Endothelial cell of umbilical vein (primary cell): ENCODE results near the gene BIK. TPM values are rescaled to one million over a fixed set of nuclear protein-coding genes. Genes with fewer than 3 reads are reported as not detected.

ENCODE experiments used
- BruUV-seq: library from RNA; stranded (reverse); fragments of 400-500 nt; replicated peaks from 2 replicates; lab custom pipeline; 2021; lab: Mats Ljungman, UMichigan
- CTCF ChIA-PET: fragments of 300-600, 350-600 bp; sonication (Branson Sonifier 250); formaldehyde crosslinking; loops from one replicate; lab custom pipeline; 2021; ENCODE audit warnings: antibody characterized with exemption, inconsistent platforms; lab: Charles Lee
- POLR2A ChIA-PET: fragments of 300-600, 350-600 bp; sonication (Branson Sonifier 250); formaldehyde crosslinking; loops from one replicate; lab custom pipeline; 2021; ENCODE audit warnings: antibody characterized with exemption, inconsistent platforms; lab: Charles Lee
- DNase-seq: peaks from one replicate; pipeline ENCODE4 v3.0.0-alpha.2; 2011; ENCODE audit warnings: low read depth, low spot score
- FAIRE-seq: peaks from 2 replicates; lab custom pipeline; 2011; peaks lifted over from hg19 to GRCh38; lab: Jason Lieb, UNC
- H2AFZ ChIP-seq: 2 replicates; pipeline ENCODE4 v1.6.0; 2012; ENCODE audit warnings: low read depth, low read length, control low read depth, inconsistent platforms
- H3K27ac ChIP-seq: 2 replicates; pipeline ENCODE4 v1.5.1; 2011; ENCODE audit warnings: low read depth, mild to moderate bottlenecking, control low read depth, low read length, moderate library complexity; ENCODE audit not compliant: insufficient read depth
- H3K27me3 ChIP-seq, 2 experiments: 2 replicates each; pipeline versions ENCODE4 v1.6.0 to v1.6.1; 2011; ENCODE audit warnings: low read length in 2 of 2, mixed read lengths in 1 of 2; ENCODE audit not compliant: control insufficient read depth in 2 of 2, insufficient read depth in 2 of 2
- H3K36me3 ChIP-seq, 2 experiments: 2 replicates in 1 of 2; 3 replicates in 1 of 2; pipeline ENCODE4 v1.5.1; 2011; ENCODE audit warnings: low read length in 2 of 2, mild to moderate bottlenecking in 1 of 2, moderate library complexity in 1 of 2; ENCODE audit not compliant: control insufficient read depth in 2 of 2, insufficient read depth in 2 of 2; ENCODE audit errors: extremely low read depth in 1 of 2
- H3K4me1 ChIP-seq: 3 replicates; pipeline ENCODE4 v1.5.1; 2011; ENCODE audit warnings: mild to moderate bottlenecking, low read length; ENCODE audit not compliant: control insufficient read depth, insufficient read depth; ENCODE audit errors: extremely low read depth
- H3K4me2 ChIP-seq: 2 replicates; pipeline ENCODE4 v1.6.1; 2011; ENCODE audit warnings: low read length, control low read depth, mixed read lengths; ENCODE audit not compliant: insufficient read depth
- H3K4me3 ChIP-seq, 3 experiments: fragments of 200-600 bp in 1 of 3; sonication (generic), shearing (Covaris generic) in 1 of 3; replicated peaks in 1 of 3; 2 replicates each; pipeline ENCODE4 v1.5.1; 2011 to 2016; ENCODE audit warnings: control low read depth in 3 of 3, low read length in 3 of 3, mild to moderate bottlenecking in 2 of 3, inconsistent platforms in 1 of 3, low read depth in 1 of 3, moderate library complexity in 1 of 3; ENCODE audit not compliant: insufficient read depth in 1 of 3
- H3K79me2 ChIP-seq: 2 replicates; pipeline ENCODE4 v1.6.0; 2012; ENCODE audit warnings: low read length, inconsistent platforms; ENCODE audit not compliant: control insufficient read depth, insufficient read depth
- H3K9ac ChIP-seq: replicated peaks from 2 replicates; pipeline ENCODE3; 2011; ENCODE audit warnings: low read length, control low read depth; ENCODE audit not compliant: insufficient read depth; ENCODE audit errors: extremely low read depth
- H3K9me1 ChIP-seq: replicated peaks from 3 replicates; pipeline ENCODE4 v1.6.0; 2011; ENCODE audit warnings: mild to moderate bottlenecking, low read length; ENCODE audit not compliant: control insufficient read depth, insufficient read depth; ENCODE audit errors: extremely low read depth
- H3K9me3 ChIP-seq: replicated peaks from 2 replicates; pipeline ENCODE4 v1.5.1; 2012; ENCODE audit warnings: low read length, inconsistent platforms; ENCODE audit not compliant: control insufficient read depth, insufficient read depth
- H4K20me1 ChIP-seq: replicated peaks from 2 replicates; pipeline ENCODE3; 2011; ENCODE audit warnings: mild to moderate bottlenecking, low read length; ENCODE audit not compliant: control insufficient read depth, insufficient read depth; ENCODE audit errors: extremely low read depth
- EZH2 ChIP-seq: IDR thresholded peaks from 2 replicates; pipeline ENCODE4 v1.6.1; 2012; ENCODE audit warnings: borderline replicate concordance, low read depth, mild to moderate bottlenecking, moderate library complexity, low read length, inconsistent platforms; ENCODE audit not compliant: severe bottlenecking
- FOS ChIP-seq: IDR thresholded peaks from 2 replicates; pipeline ENCODE4 v1.6.1; 2011; ENCODE audit warnings: mild to moderate bottlenecking, low read length, moderate library complexity, borderline replicate concordance; ENCODE audit not compliant: insufficient read depth
- GATA2 ChIP-seq: IDR thresholded peaks from 2 replicates; pipeline ENCODE4 v1.7.0; 2011; ENCODE audit warnings: low read depth, mild to moderate bottlenecking, moderate library complexity, mixed read lengths, low read length; ENCODE audit not compliant: insufficient read length, insufficient read depth
- JUN ChIP-seq: IDR thresholded peaks from 2 replicates; pipeline ENCODE4 v1.6.1; 2011; ENCODE audit warnings: borderline replicate concordance, low read depth; ENCODE audit not compliant: insufficient read length, insufficient read depth
- MYC ChIP-seq: IDR thresholded peaks from one replicate; pipeline ENCODE4 v1.6.1; 2011; ENCODE audit warnings: mild to moderate bottlenecking, low read depth, low read length
- POLR2A ChIP-seq: IDR thresholded peaks from 2 replicates; pipeline ENCODE4 v1.6.1; 2012; ENCODE audit warnings: low read depth, mild to moderate bottlenecking, control low read depth, low read length
- POLR2AphosphoS5 ChIP-seq: IDR thresholded peaks from 2 replicates; pipeline ENCODE4 v1.6.1; 2012; ENCODE audit warnings: low read depth, mild to moderate bottlenecking, control low read depth, low read length, moderate library complexity; ENCODE audit not compliant: insufficient read depth
- dilution Hi-C: fragments of 300-500 bp; cut with MboI; formaldehyde crosslinking; loops from one replicate; pipeline ENCODE4 v1.15.0; 2019; ENCODE audit warnings: low sequenced_read_pairs; ENCODE audit not compliant: extremely low pct_ligation_motif_present
- intact Hi-C: fragments of 100-400 bp; cut with micrococcal nuclease; formaldehyde crosslinking; loops from one replicate; pipeline ENCODE4 v1.10.0; 2022
- polyA plus RNA-seq, 4 experiments: library from polyadenylated mRNA; depleted of rRNA in 3 of 4; stranded (reverse) in 3 of 4; unstranded in 1 of 4; fragments of >200 nt; gene quantifications; 2 replicates each; pipeline versions ENCODE4 v1.2.1 to v1.2.3, GENCODE V29; 2011 to 2012; ENCODE audit warnings: missing spikeins in 1 of 4
- total RNA-seq: library from RNA; stranded (reverse); gene quantifications from 2 replicates; pipeline ENCODE4 v1.2.3, GENCODE V29; 2021
- TF ChIP-seq, protein P1 (sequence below): IDR thresholded peaks from 2 replicates; pipeline ENCODE4 v1.6.1; 2011; ENCODE audit not compliant: insufficient read depth, insufficient read length
- TF ChIP-seq, protein P2 (sequence below), 2 donors: IDR thresholded peaks; 1 replicate in 1 of 2; 2 replicates in 1 of 2; pipeline ENCODE4 v1.5.1; 2011; ENCODE audit warnings: low read length in 2 of 2, mild to moderate bottlenecking in 2 of 2, moderate library complexity in 2 of 2, control low read depth in 1 of 2, inconsistent platforms in 1 of 2, low read depth in 1 of 2; ENCODE audit not compliant: insufficient read depth in 1 of 2; ENCODE audit errors: extremely low read depth in 1 of 2

Gene BIK
- total and polyA plus RNA-seq, 2 donors (not counting 3 experiments of a cell fraction or from before 2014, with no cell fraction given), result 0.49 to 0.95 TPM

DNA sequence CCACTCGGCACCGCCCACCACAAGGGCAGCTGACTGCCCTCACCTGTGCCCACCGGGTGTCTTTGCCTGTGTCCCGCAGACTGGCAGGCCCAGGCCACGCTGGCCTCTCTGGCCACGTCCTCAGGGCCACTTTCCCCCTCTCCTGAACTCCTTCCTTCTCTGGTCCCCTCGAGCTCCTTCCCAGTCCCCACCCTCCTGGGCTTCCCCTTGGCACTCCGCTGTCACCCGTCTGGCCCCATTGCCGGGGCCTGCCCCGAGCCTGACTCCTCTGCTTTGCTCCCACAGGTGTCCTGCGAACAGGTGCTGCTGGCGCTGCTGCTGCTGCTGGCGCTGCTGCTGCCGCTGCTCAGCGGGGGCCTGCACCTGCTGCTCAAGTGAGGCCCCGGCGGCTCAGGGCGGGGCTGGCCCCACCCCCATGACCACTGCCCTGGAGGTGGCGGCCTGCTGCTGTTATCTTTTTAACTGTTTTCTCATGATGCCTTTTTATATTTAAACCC lies 18.4 kb downstream of the BIK start:
- H3K4me2 ChIP-seq, result no peak overlapping the region
- no peak overlapping the region for H3K4me3 ChIP-seq
- no peaks in the 10 kb centered on the region for H3K79me2 ChIP-seq
- no peaks in the 10 kb centered on the region for H4K20me1 ChIP-seq
- H3K27ac ChIP-seq, result no peak overlapping the region
- intact Hi-C loops (no loop called here), dilution Hi-C loops (no loop called here)
- no peak for FAIRE-seq
- H3K9ac ChIP-seq, result no peak overlapping the region
- CTCF ChIA-PET, result interaction anchor here (0.5 kb wide), 1 partner anchor 643 kb away, joined by 4 read pairs; no protein-coding TSS in a partner anchor
- BruUV-seq, result no TSS peak
- POLR2A ChIA-PET, result no interaction called here
- DNase-seq, result no peak
- H3K27me3 ChIP-seq, result no peaks in the 10 kb centered on the region
- H3K9me1 ChIP-seq, result no peaks in the 10 kb centered on the region
- H3K4me1 ChIP-seq, result peaks cover 6% of the 10 kb centered on the region
- TF ChIP-seq GATA2, result no peak
- TF ChIP-seq MYC, result no peak
- TF ChIP-seq, protein P1, sequence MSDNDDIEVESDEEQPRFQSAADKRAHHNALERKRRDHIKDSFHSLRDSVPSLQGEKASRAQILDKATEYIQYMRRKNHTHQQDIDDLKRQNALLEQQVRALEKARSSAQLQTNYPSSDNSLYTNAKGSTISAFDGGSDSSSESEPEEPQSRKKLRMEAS, result no peak
- no peak for TF ChIP-seq FOS
- no peak for TF ChIP-seq JUN
- no peak for TF ChIP-seq EZH2
- no peak for TF ChIP-seq POLR2AphosphoS5
- TF ChIP-seq, protein P2, sequence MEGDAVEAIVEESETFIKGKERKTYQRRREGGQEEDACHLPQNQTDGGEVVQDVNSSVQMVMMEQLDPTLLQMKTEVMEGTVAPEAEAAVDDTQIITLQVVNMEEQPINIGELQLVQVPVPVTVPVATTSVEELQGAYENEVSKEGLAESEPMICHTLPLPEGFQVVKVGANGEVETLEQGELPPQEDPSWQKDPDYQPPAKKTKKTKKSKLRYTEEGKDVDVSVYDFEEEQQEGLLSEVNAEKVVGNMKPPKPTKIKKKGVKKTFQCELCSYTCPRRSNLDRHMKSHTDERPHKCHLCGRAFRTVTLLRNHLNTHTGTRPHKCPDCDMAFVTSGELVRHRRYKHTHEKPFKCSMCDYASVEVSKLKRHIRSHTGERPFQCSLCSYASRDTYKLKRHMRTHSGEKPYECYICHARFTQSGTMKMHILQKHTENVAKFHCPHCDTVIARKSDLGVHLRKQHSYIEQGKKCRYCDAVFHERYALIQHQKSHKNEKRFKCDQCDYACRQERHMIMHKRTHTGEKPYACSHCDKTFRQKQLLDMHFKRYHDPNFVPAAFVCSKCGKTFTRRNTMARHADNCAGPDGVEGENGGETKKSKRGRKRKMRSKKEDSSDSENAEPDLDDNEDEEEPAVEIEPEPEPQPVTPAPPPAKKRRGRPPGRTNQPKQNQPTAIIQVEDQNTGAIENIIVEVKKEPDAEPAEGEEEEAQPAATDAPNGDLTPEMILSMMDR (IDR thresholded peaks at IDR 0.05; ENCODE audit: extremely low read depth in 1 of 2, insufficient read depth in 1 of 2, low read depth in 1 of 2, low read length in 2 of 2), result no peak
- TF ChIP-seq POLR2A, result no peak
- H2AFZ ChIP-seq, result no peak overlapping the region
- H3K9me3 ChIP-seq, result no peaks in the 10 kb centered on the region
- H3K36me3 ChIP-seq, result peaks cover 0 to 11% of the 10 kb centered on the region in 2 experiments
